ENCODE data around the gene RNF223.
"Not testable (repeated sequence)": the region's sequence is repeated elsewhere in the genome, so short reads cannot be mapped to it uniquely, and the experiment has no call there.

Gene RNF223

DNA sequence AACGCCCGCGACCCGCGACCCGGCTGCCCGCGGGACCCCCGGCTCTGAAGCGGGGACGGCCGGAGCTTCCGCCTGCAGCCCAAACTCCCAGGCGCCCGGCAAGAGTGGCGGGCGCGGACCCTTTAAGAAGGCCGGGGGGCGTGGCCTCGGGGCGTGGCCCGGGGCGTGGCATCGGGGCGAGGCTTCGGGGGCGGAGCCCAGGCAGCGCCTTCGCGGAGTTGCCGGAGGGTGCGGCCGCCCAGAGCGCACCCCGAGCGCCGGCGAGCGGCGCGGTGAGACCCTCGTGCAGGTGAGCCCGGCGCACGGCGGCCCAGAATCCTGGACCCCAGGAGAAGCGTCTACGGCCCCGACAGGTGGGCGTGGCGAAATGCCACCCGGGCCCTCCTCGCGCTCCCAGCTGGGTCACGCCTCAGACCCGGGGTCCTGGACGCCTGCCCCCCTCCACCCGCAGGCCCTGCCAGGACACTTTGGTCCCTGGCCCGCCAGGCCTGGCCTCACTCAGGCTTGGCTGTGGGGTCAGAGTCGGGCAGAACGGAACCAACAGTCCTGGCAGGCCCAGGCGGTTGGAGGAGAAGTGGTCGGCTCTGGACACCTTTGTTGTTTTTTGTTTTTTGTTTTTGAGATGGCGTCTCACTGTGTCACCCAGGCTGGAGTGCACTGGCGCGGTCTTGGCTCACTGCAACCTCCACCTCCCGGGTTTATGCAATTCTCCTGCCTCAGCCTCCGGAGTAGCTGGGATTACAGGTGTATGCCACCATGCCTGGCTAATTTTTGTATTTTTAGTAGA is 14.4 kb downstream of the RNF223 start:
- H3K27ac ChIP-seq, result peak overlapping the region; percentile 58; the same call in 1 of the 2 replicates
- TF ChIP-seq, protein P1, sequence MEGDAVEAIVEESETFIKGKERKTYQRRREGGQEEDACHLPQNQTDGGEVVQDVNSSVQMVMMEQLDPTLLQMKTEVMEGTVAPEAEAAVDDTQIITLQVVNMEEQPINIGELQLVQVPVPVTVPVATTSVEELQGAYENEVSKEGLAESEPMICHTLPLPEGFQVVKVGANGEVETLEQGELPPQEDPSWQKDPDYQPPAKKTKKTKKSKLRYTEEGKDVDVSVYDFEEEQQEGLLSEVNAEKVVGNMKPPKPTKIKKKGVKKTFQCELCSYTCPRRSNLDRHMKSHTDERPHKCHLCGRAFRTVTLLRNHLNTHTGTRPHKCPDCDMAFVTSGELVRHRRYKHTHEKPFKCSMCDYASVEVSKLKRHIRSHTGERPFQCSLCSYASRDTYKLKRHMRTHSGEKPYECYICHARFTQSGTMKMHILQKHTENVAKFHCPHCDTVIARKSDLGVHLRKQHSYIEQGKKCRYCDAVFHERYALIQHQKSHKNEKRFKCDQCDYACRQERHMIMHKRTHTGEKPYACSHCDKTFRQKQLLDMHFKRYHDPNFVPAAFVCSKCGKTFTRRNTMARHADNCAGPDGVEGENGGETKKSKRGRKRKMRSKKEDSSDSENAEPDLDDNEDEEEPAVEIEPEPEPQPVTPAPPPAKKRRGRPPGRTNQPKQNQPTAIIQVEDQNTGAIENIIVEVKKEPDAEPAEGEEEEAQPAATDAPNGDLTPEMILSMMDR (conservative IDR thresholded peaks at IDR 0.05), result peak; percentile 63

DNA sequence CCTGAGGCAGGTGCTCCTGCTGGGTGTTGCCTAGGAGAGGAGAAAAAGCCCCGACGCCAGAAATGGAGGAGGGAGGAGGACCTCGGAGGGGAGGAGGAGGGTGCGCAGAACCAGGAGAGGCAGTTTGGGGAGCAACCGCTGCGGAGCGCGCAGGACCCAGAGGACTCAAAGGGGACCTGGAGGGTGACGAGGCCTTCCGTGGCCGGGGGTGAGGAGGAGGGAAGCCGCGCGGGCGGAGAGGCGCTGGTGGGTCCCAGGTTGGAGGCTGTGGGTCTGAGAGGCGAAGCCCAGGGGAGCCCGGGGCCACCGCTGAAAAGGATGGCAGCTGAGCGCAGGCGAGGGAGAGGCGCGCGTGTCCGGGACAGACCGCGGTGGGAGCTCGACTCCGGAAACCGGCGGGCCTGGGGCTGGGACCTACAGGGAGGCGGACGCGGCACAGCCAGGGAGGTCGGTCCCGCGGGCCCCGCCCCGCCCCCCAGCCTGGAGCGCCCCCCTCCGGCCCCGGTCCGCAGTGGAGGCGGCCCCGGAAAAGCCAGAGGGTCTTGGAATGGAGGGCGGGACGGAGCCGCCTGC is 15.1 kb downstream of the RNF223 start:
- H3K27ac ChIP-seq, result peak overlapping the region; percentile 58; the same call in 1 of the 2 replicates
- TF ChIP-seq, protein P1 (conservative IDR thresholded peaks at IDR 0.05), result peak; percentile 81

DNA sequence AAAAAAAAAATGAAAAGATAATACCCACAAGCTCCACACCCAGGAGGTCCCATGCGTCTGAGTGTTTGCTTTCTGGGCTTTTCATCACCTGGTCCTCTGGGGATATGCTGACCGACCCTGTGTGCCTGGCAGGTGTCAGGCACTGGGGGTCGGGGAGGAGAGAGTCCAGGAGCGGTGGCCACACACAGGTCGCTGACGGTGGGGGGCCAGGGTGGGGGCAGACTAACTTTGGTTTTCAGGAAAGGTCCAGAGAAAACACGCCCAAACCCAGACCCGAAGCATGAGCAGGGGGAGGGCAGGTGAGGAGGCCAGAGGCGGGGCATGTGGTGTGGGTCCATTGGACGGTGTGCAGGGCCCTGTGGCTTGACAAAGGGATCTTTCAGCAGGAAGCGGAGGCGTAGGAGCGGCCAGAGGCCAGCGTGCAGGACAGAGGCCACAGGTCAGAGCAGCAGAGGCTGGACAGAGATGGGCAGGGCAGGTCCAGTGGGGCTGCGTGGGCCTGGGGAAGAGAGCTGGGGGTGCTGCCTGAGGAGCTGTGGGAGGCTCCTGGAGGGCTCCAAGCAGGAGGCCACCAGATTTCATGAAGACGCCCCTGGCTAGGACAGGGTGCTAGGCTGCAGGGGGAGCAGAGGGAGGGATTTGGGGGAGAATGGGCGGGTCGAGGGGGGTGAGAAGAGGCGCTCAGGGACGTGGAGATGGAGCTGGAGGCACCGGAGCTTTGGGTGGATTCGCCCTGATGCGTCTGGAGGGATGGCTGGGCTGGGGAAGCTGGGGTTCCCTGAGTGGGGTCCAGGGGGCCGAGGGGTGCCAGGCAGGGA is 15.8 kb downstream of the RNF223 start:
- TF ChIP-seq, protein P1 (conservative IDR thresholded peaks at IDR 0.05), result no peak
- no peak overlapping the region for H3K27ac ChIP-seq

DNA sequence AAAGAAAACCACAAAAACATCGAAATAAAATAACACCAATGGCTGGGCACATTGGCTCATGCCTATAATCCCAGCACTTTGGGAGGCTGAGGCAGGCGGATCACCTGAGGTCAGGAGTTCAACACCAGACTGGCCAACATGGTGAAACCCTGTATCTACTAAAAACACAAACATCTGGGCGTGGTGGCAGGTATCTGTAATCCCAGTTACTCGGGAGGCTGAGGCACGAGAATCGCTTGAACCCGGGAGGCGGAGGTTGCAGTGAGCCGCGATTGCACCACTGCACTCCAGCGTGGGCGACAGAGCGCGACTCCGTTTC is 16.4 kb downstream of the RNF223 start:
- H3K27ac ChIP-seq, result not testable (repeated sequence)

DNA sequence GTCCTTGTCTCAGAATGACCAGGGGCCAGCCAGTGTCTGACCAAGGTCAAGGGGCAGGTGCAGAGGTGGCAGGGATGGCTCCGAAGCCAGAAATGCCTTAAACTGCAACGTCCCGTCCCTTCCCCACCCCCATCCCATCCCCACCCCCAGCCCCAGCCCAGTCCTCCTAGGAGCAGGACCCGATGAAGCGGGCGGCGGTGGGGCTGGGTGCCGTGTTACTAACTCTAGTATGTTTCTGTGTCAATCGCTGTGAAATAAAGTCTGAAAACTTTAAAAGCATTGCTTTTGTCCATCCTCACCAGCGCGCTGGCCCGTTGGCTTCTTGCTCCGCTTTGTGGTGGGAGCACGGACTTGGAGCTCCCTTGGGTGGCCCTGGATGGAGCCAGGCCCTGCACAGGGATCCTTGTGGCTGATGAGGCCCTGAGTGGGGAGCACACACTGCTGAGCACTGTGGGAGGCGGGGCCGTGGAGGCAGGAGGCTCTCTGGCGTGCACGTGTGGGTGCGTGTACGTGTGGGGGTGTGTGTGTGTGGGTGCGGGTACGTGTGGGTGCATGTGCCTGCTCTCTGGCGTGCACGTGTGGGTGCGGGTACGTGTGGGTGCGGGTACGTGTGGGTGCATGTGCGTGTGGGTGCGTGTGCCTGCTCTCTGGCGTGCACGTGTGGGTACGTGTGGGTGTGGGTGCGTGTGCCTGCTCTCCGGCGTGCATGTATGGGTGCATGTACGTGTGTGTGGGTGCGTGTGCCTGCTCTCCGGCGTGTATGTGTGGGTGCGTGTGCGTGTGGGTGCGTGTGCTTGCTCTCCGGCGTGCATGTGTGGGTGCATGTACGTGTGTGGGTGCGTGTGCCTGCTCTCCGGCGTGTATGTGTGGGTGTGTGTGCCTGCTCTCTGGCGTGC is 18.0 kb downstream of the RNF223 start:
- TF ChIP-seq, protein P1 (conservative IDR thresholded peaks at IDR 0.05), result no peak
- no peak overlapping the region for H3K27ac ChIP-seq

DNA sequence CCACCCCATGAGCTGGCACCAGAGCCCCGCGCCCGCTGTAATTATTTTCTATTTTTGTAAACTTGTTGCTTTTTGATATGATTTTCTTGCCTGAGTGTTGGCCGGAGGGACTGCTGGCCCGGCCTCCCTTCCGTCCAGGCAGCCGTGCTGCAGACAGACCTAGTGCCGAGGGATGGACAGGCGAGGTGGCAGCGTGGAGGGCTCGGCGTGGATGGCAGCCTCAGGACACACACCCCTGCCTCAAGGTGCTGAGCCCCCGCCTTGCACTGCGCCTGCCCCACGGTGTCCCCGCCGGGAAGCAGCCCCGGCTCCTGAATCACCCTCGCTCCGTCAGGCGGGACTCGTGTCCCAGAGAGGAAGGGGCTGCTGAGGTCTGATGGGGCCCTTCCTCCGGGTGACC is 19.1 kb downstream of the RNF223 start:
- TF ChIP-seq, protein P1 (conservative IDR thresholded peaks at IDR 0.05), result no peak
- no peak overlapping the region for H3K27ac ChIP-seq

DNA sequence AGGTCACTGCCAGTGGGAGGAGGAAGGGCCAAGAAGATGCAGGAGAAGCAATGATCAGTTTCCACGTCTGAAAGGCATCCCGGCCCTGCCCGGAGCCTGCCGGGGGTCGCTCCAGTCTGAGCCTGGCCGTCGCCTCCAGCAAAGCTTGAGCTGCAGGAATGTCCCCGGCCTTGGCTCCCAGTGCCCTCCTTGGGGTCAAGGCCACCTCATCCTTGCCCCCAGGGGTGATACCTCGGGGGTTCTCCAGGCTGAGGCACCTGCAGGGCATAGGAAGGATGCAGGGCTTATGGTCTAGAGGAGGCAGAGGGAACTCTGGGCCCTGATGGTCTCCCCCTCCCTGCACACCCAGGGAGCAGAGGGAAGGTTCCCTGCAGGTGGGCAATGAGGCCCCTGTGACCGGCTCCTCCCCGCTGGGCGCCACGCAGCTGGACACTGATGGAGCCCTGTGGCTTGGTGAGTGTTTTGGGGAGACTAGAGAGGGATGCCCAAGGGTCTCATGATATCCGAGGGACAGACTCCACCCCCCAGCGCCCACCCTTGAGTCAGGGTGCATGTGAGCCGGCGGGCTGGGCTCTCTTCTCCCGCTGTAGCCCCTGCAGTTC is 19.9 kb downstream of the RNF223 start:
- no peak overlapping the region for H3K27ac ChIP-seq
- TF ChIP-seq, protein P1 (conservative IDR thresholded peaks at IDR 0.05), result no peak
